BE2C (cell line): Measurements from ENCODE around the gene SRBD1.

ENCODE experiments used
- DNase-seq: peaks from one replicate; pipeline ENCODE4 v3.0.0-alpha.2; 2020
- H3K27me3 ChIP-seq: fragments of 250-450 bp; sonication (Bioruptor Pico); 2 replicates; pipeline ENCODE4 v1.5.1; 2020; ENCODE audit warnings: mild to moderate bottlenecking
- H3K36me3 ChIP-seq: fragments of 250-450 bp; sonication (Bioruptor Pico); 2 replicates; pipeline ENCODE4 v1.5.1; 2020; ENCODE audit warnings: mild to moderate bottlenecking
- H3K4me1 ChIP-seq: fragments of 250-450 bp; sonication (Bioruptor Pico); 2 replicates; pipeline ENCODE4 v1.5.1; 2020
- H3K4me3 ChIP-seq: 2 replicates; pipeline ENCODE4 v1.5.1; 2011; ENCODE audit warnings: low read depth, low read length
- H3K9me3 ChIP-seq: fragments of 250-450 bp; sonication (Bioruptor Pico); 2 replicates; pipeline ENCODE4 v1.5.1; 2020
- TF ChIP-seq, protein P1 (sequence below): IDR thresholded peaks from 2 replicates; pipeline ENCODE4 v1.5.1; 2012; ENCODE audit warnings: mild to moderate bottlenecking, low read depth, low read length

Gene SRBD1

DNA sequence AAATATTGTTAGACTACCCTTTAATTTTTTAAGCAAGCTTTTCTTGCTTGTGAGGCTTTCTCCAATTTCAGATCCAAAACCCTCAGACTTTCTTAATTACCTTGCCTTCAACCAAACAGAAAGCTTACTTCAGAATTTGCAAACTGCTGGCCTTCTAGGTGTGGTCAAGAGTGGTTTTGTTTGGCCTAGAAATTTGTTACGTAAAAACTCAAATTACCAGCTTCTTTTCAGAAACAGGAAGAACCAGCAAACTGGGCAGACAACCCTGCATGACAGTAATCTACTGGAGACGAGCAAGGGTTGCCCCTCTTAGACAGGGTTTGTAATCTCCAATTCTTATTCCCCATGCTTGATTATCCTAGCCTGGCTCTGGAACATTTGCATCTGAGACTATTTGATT, 27.1 kb downstream of the SRBD1 start:
- Histone ChIP-seq H3K4me3 (no peak overlapping the region), H3K36me3 (peaks cover 4% of the 10 kb centered on the region; the same call in 1 of the 2 replicates), H3K27me3 (no peaks in the 10 kb centered on the region), H3K9me3 (no peaks in the 10 kb centered on the region), H3K4me1 (peaks cover 3% of the 10 kb centered on the region)
- DNase-seq, result no peak
- TF ChIP-seq, protein P1, sequence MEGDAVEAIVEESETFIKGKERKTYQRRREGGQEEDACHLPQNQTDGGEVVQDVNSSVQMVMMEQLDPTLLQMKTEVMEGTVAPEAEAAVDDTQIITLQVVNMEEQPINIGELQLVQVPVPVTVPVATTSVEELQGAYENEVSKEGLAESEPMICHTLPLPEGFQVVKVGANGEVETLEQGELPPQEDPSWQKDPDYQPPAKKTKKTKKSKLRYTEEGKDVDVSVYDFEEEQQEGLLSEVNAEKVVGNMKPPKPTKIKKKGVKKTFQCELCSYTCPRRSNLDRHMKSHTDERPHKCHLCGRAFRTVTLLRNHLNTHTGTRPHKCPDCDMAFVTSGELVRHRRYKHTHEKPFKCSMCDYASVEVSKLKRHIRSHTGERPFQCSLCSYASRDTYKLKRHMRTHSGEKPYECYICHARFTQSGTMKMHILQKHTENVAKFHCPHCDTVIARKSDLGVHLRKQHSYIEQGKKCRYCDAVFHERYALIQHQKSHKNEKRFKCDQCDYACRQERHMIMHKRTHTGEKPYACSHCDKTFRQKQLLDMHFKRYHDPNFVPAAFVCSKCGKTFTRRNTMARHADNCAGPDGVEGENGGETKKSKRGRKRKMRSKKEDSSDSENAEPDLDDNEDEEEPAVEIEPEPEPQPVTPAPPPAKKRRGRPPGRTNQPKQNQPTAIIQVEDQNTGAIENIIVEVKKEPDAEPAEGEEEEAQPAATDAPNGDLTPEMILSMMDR, result no peak

DNA sequence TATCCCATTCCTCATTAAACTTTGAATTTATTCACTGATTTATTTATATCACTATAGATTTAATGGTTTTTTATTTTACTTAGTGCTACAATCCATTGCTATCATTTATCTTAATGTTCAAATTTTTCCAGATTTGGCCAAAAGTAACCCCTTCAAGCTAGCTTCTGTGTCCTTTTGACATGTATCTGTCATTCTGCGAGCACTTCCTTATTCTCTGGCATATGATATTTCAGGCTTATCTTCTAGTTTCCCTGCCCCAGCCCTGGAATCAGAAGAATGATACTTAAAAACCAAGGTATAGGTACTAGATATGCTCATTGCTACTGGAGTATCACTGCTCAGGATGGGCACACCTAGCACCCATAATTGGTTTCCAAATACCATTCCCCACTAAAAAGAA, 28.5 kb downstream of the SRBD1 start:
- TF ChIP-seq, protein P1, result no peak
- no peak overlapping the region for H3K4me3 ChIP-seq
- peaks cover 4% of the 10 kb centered on the region; the same call in 1 of the 2 replicates for H3K36me3 ChIP-seq
- H3K27me3 ChIP-seq, result no peaks in the 10 kb centered on the region
- DNase-seq, result no peak
- H3K4me1 ChIP-seq, result peaks cover 3% of the 10 kb centered on the region
- H3K9me3 ChIP-seq, result no peaks in the 10 kb centered on the region

DNA sequence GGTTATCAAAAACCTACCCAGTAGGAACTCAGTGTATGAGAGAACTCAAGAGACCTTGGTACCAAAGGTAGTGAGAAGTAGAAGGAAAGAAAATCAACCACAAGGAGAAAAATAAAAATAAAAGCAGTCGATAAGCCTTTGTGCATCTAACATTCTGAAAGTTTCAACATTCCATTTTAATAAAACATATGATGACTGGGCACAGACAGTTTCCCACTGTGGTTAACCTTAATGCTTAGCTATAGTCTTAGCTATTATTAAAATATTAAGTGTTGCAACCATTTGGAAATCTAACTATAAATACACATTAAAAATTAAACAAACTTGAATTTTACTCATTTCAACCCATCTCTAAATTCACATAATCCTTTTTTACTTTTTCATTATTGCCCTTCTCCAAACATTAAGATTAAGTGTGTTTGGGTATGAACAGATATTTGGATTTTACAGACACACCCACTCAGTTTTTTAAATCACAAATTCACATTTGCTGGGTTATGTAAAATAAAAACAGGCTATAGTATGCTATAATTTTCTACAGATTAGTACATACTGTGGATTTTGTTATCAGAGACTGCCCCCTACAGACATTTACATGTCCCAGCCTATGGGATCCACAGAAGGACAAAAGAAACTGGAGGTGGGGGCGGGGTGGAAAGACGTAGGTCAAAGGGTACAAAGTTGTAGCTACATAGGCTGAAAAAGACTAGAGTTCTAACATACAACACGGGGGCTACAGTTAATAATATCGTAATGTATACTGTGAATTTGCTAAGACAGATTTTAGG, 32.8 kb downstream of the SRBD1 start:
- TF ChIP-seq, protein P1, result peak; percentile 78
- Histone ChIP-seq H3K4me3 (no peak overlapping the region), H3K36me3 (peaks cover 4% of the 10 kb centered on the region; the same call in 1 of the 2 replicates), H3K27me3 (no peaks in the 10 kb centered on the region), H3K4me1 (peaks cover 11% of the 10 kb centered on the region), H3K9me3 (no peaks in the 10 kb centered on the region)
- peak; percentile 48 for DNase-seq

DNA sequence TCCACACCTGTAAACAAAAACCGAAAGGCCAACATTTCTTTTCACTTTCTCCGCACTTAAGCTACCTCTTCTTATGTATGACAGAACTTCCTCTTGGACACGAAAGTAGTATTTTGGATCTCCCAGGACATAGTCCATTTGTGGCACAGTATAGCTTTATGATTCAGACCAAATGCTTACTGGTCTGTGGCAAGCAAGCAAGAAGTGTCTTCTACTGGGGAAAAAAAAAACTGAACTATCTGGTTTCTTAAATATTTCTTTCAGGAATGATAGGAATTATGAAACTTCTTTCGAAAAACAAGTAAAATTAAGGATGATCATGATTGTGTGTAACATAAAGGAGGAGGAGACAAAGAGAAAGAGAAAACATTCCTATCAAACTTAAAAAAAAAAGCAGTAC, 33.6 kb downstream of the SRBD1 start:
- DNase-seq, result no peak
- Histone ChIP-seq H3K36me3 (peaks cover 11% of the 10 kb centered on the region; the same call in 1 of the 2 replicates), H3K4me3 (no peak overlapping the region), H3K4me1 (peaks cover 11% of the 10 kb centered on the region), H3K9me3 (no peaks in the 10 kb centered on the region), H3K27me3 (no peaks in the 10 kb centered on the region)
- TF ChIP-seq, protein P1, result no peak

DNA sequence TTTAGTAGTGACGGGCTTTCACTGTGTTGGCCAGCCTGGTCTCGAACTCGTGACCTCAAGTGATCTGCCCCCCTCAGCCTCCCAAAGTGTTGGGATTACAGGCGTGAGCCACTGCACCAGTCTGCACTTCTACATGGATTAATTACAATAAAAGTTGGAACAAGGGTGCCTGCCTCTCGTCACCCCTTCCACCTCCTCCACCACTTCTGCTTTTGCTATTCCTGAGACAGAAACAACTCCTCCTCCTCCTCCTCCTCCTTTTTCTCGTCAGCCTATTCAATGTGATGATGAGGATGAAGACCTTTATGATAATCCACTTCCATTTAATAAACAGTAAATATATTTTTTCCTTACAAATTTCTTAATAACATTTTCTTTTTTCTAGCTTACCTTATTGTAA, 35.2 kb downstream of the SRBD1 start:
- no peaks in the 10 kb centered on the region for H3K27me3 ChIP-seq
- TF ChIP-seq, protein P1, result no peak
- peaks cover 16% of the 10 kb centered on the region for H3K36me3 ChIP-seq
- H3K4me1 ChIP-seq, result peaks cover 11% of the 10 kb centered on the region
- DNase-seq, result no peak
- H3K4me3 ChIP-seq, result no peak overlapping the region
- no peaks in the 10 kb centered on the region for H3K9me3 ChIP-seq

DNA sequence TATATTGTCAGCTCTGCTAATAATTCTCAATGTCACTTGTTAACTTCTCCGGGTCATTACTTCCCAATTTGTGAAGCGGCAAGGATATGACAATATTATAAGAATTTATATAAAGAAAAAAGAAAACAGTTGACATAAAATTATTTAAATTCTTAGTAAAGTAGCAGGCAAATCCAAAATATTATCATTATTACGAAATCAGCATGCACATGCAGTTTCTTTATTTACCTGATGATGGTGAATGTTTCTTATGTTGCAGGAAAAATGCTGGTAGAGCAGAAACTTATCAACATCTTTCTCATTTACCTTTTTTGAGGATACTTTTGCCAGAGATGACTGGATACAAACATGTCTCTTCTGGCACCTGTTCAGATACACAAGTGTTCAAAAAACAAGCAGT, 38.1 kb downstream of the SRBD1 start:
- peaks cover 11% of the 10 kb centered on the region for H3K4me1 ChIP-seq
- H3K36me3 ChIP-seq, result peaks cover 23% of the 10 kb centered on the region
- DNase-seq, result no peak
- TF ChIP-seq, protein P1, result no peak
- H3K4me3 ChIP-seq, result no peak overlapping the region
- H3K27me3 ChIP-seq, result no peaks in the 10 kb centered on the region
- H3K9me3 ChIP-seq, result no peaks in the 10 kb centered on the region
